CD4-positive, alpha-beta T cell treated with Interleukin-10 for 1 hour (primary cell): ENCODE data around the gene TLX2.
A peak's percentile ranks its signal among the peaks of the same experiment; 100 is the strongest.
"Not testable (repeated sequence)": the region's sequence is repeated elsewhere in the genome, so short reads cannot be mapped to it uniquely, and the experiment has no call there.

ENCODE experiments used
- DNase-seq: peaks from one replicate; pipeline ENCODE4 v3.0.0-alpha.2; 2020

TLX2 gene

DNA sequence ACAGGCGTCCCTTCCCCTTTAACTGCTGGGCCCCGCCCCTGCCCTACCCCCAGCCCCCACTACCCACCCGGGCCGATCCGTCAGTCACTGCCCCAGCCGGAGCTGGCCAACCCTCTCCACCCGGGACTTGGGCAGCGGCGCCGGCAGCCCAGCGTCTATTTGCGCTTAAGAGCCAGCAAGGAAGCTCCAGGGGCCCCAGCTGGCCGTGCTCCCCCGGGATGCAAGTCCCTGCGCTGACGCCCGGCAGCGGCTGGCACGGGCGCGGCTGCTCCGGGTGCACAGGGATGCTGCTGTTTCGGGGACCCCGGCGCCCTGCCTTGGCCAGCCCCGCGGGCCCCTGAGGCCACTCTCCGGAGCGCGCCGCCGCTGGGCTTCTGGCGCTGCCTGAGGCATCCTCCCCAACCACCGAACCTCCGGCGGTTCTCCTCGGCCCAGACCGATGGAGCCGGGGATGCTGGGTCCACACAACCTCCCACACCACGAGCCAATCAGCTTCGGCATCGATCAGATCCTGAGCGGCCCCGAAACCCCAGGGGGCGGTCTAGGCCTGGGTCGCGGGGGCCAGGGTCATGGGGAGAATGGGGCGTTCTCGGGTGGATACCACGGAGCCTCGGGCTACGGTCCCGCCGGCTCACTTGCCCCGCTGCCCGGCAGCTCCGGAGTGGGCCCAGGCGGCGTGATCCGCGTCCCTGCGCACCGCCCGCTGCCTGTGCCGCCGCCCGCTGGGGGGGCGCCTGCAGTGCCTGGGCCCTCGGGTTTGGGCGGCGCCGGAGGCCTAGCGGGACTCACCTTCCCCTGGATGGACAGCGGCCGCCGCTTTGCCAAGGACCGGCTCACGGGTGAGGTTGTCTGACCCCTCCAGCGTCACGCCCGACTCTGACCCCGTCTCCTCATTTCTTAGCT lies at the start of gene TLX2:
TLX2 (plus strand) TSS at position 83 of the 903 bp plus-strand sequence; CDS start at position 440, 357 bp downstream.
- DNase-seq: no peak

DNA sequence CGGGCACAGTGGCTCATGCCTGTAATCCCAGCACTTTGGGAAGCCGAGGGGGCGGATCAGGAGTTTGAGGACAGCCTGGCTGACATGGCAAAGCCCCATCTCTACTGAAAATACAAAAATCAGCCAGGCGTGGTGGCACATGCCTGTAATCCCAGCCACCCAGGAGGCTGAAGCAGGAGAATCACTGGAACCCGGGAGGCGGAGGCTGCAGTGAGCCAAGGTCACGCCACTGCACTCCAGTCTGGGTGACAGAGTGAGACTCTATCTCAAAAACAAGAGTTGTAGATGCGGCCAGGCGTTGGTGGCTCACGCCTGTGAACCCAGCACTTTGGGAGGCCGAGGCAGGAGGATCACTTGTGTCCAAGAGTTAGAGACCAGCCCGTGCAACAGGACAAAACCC lies 43.5 kb upstream of the TLX2 start:
- DNase-seq: not testable (repeated sequence)

DNA sequence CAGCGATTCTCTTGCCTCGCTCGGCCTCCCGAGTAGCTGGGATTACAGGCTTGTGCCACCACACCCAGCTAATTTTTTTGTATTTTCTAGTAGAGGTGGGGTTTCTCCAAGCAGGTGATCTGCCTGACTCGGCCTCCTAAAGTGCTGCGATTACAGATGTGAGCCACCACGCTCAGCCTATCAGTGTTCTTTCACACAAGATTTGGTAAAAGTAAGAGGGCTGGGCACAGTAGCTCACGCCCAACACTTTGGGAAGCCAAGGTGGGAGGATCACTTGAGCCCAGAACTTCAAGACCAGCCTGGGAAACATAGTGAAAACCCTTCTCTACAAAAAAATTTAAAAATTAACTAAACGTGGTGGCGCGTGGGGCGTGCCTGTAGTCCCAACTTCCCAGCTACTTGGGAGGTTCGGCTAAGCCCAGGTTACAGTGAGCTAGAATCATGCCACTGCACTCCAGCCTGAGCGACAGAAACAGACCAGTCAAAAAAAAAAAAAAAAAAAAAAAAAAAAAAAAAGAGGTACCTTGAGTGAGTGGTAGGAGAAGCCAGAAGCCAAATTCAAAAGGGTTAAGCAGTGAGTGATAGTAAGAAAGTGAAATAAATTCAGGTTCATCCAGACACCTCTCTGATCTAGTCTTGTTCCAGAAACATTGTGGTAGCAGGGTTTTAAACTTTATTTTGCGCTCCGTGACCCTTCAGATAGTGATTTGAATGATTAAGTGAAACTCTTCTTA lies 42.8 kb upstream of the TLX2 start:
- no peak for DNase-seq

DNA sequence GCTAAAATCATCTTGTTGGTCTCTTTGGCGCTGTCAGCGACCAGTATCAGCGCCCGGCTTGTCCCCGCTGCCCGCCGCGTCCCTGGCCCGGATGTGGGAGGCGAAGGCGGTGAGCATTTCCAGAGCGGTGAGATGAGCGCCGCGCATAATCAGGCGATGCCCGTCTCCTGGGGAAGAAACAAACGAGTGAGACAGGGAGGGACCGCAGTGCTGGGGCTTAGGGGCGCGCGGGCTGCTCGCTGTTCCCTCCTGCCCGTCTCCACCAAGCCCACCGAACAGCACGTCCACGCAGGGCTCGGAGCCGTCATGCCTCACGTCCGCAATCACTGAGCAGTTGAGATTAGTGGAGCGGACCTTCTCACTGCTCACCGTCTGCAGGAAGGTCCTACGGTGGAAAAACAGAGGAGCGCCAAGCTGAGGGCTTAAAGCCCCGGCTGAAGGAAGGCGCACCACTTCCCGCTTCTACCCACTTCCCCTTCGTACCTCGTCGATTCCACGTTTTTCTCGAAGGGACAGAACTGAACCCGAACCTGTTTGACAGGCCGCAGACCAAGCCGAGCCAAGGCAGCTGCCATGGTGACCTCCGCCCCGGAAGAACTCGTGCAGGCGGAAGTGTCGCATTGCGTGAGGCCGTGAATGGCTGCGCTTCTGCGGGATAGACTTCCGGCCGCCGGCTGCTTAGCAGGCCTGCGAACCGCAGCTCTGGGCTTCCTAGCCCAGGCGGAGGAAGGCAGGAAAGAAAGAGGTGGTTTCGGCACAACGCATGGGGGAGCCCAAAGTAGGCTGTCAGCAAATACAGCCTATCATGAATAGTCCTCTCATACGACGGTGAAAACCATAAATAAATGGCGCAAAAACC lies 41.9 kb upstream of the TLX2 start, which contains the start of gene MRPL53:
MRPL53 (minus strand) TSS at position 595 of the 859 bp plus-strand sequence; CDS start at position 575, 20 bp downstream.
- DNase-seq: peak; percentile 96

DNA sequence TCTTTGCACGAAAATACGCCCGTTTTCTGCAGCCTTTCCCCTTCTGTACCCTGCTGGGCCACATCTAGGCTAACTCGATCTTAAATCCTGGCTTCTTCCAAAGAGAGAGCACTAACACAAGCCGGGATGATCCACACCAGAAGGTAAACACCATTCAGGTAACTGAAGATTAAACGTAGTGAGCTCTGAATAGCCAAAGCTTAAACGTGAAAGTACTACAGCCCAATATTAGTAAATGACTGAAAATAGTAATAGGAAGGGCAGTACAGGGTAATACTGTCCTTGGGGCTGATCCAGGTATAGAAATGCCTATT lies 41.3 kb upstream of the TLX2 start:
- no peak for DNase-seq

DNA sequence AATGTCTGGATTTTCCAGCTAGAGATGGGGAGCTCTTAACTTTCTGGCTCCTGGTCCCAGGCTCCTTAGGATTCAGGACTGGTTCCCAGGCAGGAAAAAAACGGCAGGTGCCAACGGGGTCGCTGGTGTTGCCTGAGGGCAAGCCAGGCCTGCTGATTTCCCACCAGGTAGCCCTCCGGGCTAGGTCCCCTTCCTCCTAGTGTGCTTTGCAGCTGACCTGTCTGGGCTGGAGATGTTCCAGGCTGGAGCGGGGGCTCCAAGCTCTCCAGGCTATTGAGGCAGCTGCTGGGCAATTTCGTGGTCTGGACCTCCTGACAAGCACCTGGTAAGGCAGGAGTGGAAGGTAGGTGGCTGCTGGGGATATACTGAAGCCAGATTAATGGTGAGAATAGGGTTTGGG lies 39.8 kb upstream of the TLX2 start:
- DNase-seq: no peak

DNA sequence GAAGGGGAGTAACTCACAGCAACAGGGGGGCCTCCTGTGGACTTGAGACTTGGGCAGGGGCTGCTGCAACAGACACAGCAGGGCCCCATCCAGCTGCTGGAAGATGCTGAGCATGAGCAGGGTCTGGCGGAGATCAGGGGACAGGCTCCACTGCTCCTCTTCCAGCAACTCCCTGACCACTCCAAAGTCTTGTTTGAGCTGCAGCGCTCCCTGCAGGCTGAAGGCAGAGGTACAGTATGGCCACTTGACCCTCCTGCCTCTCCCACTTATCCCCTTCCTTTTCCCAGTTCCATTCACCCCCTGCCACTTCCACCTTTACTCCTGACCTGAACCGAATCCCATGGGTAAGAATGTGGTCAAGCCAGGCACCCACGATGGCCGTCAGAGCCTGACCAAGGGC lies 39.4 kb upstream of the TLX2 start:
- no peak for DNase-seq

DNA sequence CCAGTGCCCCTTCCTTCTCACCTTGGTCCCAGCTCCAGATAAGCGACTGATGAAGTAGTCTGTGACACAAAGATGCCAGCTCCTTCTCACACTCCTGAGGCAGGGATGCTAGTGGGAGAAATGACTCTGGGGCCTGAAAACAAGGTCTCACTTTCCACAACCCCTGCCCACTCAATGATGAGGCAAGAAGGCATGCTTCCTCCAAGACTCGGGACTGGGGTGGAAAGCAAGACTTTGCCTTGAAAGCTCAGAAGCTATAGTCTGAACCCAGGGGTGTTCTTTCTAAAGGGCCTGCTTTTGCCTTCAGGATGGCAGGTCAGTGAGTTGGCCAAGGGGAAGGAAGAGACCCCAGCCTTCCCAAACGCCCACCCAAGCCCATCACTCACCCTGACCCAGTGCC lies 32.8 kb upstream of the TLX2 start:
- DNase-seq: no peak

DNA sequence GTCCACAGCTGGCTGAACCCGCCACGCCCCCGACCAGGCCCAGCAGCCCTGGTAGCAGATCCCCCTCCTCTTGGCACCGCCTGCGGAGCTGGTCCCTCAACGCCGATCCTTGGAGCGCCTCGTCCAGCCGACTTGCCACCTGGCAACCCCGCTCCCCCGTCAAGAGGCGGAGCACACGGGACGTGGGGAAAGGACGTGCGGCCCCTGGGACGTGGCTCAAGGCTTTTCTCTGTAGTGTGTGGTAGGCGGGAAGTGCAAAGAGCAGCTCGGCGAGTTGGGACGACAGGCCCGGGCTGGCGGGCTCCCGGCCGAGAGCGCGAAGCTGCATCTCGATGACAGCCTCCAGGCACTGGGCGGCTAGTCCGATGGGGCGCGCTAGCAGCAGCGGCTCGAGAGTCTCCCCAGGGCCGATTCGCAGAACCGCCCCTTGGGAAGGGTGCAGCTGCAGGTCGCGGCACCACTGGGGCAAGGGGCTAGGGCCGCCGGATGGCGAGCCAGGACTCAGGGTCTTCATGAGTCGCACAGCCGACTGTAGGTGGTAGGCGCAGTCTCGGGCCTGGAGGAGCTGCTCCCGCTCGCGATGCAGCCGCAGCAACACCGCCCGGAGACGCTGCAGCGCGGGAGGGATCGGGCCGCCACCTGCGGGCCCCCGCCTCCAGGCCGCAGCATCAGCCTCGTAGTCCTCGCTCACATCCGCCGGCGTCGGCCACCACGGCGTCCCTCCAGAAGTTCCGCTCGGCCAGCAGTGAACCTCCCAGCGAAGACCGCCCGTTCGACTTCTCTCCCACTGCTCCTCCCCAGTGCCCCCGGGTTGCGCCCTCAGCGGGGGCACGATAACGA lies 32.1 kb upstream of the TLX2 start:
- DNase-seq: peak; percentile 67

DNA sequence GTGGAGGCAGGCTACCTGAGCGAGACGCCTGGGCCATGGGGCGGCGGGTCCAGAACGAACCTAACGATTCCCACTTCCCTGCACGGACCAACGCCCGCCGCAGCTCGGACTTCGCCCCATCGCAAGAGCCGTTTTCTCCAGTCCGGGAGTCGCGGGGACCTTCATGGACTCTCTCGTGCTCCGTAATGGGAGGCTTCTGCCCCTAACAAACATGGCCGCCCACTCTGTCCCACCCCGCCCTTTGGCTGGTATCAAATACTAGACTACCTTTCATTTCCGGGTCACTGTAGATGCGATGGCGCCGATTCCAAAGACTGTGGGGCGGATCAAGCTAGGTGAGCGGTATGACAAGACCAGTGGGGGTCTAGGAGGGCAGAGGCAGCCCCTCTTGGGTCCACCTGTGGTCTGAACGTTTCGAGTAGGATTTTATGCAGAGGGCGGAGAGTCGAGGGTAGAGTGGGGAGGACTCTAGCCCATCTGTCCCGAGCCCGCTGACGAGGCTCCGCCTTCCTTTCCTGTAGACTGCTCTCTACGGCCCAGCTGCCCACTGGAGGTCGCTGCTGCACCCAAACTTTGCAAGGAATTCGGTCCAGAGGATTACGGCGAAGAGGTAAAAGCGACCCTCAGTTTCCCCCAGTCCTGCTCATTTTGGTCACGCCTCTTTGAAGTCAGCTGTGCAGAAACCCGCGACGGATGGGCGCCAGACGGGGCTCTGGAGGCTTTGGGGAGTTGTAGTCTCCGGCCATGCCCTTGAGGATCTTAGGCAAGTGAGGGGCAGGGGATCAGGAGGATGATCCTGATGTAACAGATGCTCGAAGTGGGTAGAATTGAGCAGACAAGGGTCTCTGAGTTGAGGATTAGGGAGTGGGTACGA lies 31.2 kb upstream of the TLX2 start, which contains the start of the genes CCDC142 and TTC31:
CCDC142 (minus strand) TSS at position 198 of the 874 bp plus-strand sequence; CDS start at position 37, 161 bp downstream.
TTC31 (plus strand) TSS at position 281 of the 874 bp plus-strand sequence; CDS start at position 296, 15 bp downstream.
- DNase-seq: peak; percentile 95

DNA sequence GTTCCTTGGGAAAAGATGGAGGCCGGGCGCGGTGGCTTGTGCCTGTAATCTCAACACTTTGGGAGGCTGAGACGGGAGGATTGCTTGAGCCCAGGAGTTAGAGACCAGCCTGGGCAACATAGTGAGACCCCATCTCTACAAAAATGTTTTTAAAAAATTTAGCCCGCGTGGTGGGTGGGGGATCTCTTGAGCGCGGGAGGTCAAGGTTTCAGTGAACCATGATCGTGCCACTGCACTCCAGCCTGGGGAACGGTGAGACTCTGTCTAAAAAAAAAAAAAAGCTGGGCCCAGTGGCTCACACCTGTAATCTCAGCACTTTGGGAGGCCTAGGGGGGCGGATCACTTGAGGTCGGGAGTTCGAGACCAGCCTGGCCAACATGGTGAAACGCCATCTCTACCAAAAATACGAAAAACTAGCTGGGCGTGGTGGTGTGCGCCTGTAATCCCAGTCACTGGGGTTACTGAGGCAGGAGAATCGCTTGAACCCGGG lies 30.5 kb upstream of the TLX2 start:
- not testable (repeated sequence) for DNase-seq

DNA sequence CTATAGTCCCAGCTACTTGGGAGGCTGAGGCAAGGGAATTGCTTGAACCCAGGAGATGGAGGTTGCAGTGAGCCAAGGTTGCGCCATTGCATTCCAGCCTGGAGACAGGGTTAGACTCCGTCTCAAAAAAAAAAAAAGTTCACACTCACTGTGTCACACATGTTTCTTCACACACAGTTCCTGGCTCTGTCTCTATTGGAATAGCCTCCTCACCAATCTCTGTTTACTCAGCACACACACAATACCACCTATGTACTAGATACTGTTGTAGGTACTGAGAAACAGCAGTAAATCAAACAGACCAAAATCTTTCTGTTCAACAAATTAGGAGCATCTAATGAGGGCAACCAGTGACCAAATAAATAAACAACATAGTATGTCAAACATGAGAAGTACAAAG lies 28.1 kb upstream of the TLX2 start:
- no peak for DNase-seq

DNA sequence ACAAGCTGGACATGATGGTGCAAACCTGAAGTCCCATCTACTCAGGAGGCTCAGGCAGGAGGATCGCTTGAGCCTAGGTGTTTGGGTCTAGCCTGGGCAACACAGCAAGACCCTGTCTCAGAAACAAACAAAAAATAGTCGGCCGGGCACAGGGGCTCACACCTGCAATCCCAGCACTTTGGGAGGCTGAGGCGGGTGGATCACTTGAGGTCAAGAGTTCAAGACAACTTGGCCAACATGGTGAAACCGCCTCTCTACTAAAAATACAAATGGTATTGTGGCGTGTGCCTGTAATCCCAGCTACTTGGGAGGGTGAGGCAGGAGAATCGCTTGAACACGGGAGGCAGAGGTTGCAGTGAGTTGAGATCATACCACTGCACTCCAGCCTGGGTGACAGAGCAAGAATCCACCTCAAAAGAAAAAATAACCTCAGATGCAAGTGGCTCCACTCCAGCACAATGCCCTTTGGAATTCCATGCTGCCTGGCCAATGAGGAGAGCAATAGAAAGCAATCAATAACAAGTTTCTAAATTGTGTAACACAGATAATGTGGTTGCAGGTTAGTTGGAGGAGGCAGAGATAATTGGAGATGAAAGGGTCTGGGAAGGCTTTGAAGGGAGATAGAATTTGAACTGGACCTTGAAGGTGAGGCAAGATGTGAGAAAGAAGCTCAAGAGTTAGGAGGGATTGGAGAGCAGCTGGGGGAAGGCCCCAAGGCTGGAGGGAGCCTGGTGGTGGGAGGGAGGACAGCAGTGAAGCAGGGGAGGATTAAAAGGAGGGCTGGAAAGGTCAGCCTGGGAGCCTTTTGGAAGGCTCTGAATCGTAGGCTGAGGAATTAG lies 25.4 kb upstream of the TLX2 start:
- DNase-seq: no peak

DNA sequence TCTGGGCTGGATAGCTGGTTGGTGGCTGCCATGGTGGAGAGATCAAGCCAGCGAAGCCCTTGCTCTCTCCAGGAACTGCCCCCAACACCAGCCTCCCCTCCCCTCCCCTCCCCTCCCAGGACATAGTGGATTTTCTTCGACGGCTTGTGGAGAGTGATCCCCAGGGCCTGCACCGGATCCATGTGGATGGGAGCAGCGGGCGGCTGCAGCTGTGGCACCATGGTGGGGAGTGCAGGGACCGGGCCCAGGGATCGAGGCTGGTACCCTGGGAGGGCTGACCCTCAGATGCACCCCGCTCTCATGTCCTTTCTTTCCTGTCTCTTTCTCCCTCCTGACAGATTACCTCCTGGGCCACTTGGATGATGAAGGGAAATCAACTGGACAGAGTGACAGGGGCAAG lies 24.3 kb upstream of the TLX2 start:
- no peak for DNase-seq

DNA sequence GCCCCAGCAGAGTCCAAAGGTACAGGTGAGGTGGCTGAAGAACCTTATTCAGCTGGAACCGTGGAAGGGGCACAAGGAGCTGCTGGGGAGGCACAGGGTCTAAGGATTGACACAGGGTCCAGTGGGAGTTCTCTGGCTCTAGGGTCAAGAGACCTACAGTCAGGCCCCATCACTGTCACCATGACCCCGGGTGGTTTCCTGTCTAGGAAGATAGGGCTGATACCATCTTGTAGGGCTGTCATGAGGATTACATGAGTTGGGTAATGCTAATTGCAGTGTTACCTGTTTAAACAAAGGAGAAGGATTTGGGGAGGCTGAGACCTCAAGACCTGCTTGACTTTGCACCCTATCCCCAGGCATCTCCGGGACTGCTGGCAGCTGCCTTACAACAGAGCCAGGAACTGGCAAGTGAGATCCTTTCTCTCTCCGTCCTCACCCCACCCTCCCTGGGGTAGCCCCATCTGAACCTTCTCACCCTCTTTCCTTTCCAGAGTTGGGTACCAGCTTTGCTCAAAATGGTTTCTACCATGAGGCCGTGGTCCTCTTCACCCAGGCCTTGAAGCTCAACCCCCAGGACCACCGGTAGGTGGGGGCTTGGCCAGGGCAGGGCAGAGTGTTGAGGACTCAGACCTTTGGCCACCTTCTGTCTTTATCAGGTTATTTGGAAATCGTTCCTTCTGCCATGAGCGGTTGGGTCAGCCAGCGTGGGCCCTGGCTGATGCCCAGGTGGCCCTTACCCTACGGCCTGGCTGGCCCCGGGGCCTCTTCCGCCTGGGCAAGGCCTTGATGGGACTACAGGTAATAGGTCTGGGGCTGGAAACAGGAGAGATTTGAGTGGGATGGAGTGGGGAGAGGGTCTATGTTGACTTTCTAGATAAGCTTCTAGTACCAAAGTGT lies 22.4 kb upstream of the TLX2 start:
- no peak for DNase-seq

DNA sequence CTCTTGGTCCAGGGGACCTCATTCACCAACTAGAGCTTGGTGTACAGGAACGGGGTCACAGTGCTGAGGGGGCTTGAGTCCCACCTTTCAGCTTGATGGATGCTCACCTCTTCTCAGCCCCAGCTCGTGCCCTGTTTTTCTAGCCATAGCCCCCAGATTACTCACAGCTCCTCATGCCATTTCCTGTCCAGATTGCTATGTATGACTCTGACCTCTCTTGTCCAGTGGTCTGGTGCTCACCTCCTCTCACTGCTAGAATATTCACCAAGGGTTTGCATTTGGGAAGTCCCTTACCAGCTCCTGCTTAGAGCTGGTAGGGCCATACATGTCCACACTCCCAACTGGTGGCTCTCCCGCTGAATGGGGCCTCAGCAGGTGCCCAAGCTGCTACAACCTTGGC lies 20.7 kb upstream of the TLX2 start:
- DNase-seq: no peak

DNA sequence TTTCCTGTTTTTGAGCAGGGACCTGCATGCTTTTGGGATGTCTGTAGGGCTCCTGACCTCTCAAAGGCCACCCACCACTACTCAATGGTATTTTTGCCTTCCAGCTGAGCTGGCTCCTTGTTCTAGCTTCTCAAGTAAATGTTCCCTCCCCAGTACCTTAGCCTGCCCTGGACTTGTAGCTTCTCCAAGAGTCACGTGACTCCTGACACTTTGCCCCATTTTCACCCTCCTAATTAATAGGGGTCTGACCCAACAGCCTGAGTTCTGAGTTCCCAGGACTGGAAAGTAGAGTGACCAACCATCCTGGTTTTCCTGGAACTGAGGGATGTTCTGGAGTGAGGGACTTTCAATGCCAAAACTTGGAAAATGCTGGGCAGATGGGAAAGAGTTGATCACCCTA lies 18.8 kb upstream of the TLX2 start:
- no peak for DNase-seq

DNA sequence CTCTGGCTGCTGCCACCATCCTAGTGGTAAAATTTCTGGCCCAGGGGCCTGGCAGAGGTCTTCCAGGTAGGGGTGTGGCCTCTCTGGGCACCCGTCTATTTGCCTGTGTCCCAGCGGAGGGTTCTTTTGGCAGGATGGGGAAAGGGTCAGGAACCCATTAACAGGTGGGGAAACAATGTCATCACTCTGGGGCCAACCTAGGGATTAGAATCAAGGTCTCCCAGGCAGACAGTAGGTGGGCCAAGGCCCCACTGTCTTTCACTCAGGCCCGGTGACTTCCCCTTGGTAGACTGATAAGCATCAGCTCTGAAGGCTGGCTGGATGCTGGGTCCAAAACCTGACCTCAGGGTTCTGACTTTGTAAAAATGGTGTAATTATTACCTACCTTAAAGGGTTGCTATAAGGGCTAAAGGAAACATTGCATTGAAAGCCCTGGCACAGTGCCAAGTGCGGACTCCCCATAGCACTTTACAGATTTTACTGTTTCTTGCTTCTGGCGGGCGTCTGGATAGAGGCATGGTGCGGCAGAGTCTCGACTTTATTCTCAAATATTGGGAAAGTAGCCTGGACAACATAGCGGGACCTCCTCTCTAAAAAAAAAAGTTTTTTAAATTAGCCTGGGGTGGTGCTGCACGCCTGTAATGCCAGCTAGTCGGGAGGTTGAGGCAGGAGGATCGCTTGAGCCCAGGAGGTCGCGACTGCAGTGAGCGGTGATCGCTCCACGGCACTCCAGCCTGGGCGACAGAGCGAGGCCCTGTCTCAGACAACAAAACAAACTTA lies 17.1 kb upstream of the TLX2 start:
- DNase-seq: no peak
